Breast epithelium (tissue), 3 donors: ENCODE data around the gene NRBF2.
"Not testable (repeated sequence)": the region's sequence is repeated elsewhere in the genome, so short reads cannot be mapped to it uniquely, and the experiment has no call there.

ENCODE experiments used
- POLR2A ChIP-seq: fragments of 450-650 bp; IDR thresholded peaks from one replicate; pipeline ENCODE4 v1.6.1; 2016; ENCODE audit warnings: antibody characterized with exemption, mild to moderate bottlenecking, moderate library complexity
- TF ChIP-seq, protein P1 (sequence below), 3 donors: fragments of 450-650 bp; IDR thresholded peaks; one replicate each; pipeline ENCODE4 v1.5.1; 2016 to 2017; ENCODE audit warnings: antibody characterized with exemption in 3 of 3, mild to moderate bottlenecking in 3 of 3, moderate library complexity in 3 of 3

- TF ChIP-seq POLR2A = not testable (repeated sequence)
- TF ChIP-seq, protein P1, sequence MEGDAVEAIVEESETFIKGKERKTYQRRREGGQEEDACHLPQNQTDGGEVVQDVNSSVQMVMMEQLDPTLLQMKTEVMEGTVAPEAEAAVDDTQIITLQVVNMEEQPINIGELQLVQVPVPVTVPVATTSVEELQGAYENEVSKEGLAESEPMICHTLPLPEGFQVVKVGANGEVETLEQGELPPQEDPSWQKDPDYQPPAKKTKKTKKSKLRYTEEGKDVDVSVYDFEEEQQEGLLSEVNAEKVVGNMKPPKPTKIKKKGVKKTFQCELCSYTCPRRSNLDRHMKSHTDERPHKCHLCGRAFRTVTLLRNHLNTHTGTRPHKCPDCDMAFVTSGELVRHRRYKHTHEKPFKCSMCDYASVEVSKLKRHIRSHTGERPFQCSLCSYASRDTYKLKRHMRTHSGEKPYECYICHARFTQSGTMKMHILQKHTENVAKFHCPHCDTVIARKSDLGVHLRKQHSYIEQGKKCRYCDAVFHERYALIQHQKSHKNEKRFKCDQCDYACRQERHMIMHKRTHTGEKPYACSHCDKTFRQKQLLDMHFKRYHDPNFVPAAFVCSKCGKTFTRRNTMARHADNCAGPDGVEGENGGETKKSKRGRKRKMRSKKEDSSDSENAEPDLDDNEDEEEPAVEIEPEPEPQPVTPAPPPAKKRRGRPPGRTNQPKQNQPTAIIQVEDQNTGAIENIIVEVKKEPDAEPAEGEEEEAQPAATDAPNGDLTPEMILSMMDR (IDR thresholded peaks at IDR 0.05) = not testable (repeated sequence)
Observed at GRCh38 chr10:63083406-63083805, 49.7 kb upstream of the NRBF2 start.
